Heart right ventricle (tissue), 16 donors: ENCODE results near the gene PDE4DIP. TPM values are rescaled to one million over a fixed set of nuclear protein-coding genes. Genes with fewer than 3 reads are reported as not detected.
"Not testable (repeated sequence)": the region's sequence is repeated elsewhere in the genome, so short reads cannot be mapped to it uniquely, and the experiment has no call there.

ENCODE experiments used
- ATAC-seq, 8 donors: fragments of 200-7000 bp; cut with Tn5 transposase; one replicate each; pipeline ENCODE4 v1.9.1; 2020; ENCODE audit warnings: mild to moderate bottlenecking in 8 of 8, moderate library complexity in 8 of 8, moderate number of reproducible peaks in 1 of 8
- DNase-seq, 2 donors: peaks; one replicate each; pipeline ENCODE4 v3.0.0-alpha.2; 2020
- H3K27ac ChIP-seq, 10 donors: fragments of 200-600 bp; sonication (generic) in 2 of 10; one replicate each; pipeline versions ENCODE4 v1.5.0 to v1.8.0; 2020 to 2022; ENCODE audit warnings: mild to moderate bottlenecking in 3 of 10
- H3K27me3 ChIP-seq, 7 donors: fragments of 200-600 bp; one replicate each; pipeline ENCODE4 v1.8.0; 2021 to 2022; ENCODE audit warnings: mild to moderate bottlenecking in 2 of 7
- H3K36me3 ChIP-seq, 9 donors: fragments of 200-600 bp; sonication (generic) in 1 of 9; one replicate each; pipeline versions ENCODE4 v1.5.0 to v1.8.0; 2020 to 2022; ENCODE audit warnings: mild to moderate bottlenecking in 2 of 9
- H3K4me1 ChIP-seq, 9 donors: fragments of 200-600 bp; sonication (generic) in 1 of 9; one replicate each; pipeline versions ENCODE4 v1.5.0 to v1.8.0; 2020 to 2022; ENCODE audit warnings: mild to moderate bottlenecking in 4 of 9
- H3K4me3 ChIP-seq, 10 donors: fragments of 200-600 bp; sonication (generic) in 2 of 10; one replicate each; pipeline versions ENCODE4 v1.5.0 to v1.8.0; 2020 to 2022; ENCODE audit warnings: mild to moderate bottlenecking in 7 of 10, moderate library complexity in 2 of 10
- H3K9me3 ChIP-seq, 11 donors: fragments of 200-600 bp in 10 of 11; sonication (generic) in 2 of 11; one replicate each; pipeline versions ENCODE4 v1.5.0 to v1.8.0; 2013 to 2022; ENCODE audit warnings: mild to moderate bottlenecking in 2 of 11, control low read depth in 1 of 11, moderate library complexity in 1 of 11
- WGBS, 2 donors: extraction: QIAGEN DNeasy Blood & Tissue Kit; methylation state at CpG; one replicate each; pipeline ENCODE4 v1.1.7; 2013; ENCODE audit warnings: inconsistent platforms in 1 of 2; 5-methylcytosine and 5-hydroxymethylcytosine counted together
- intact Hi-C, 10 donors: fragments of 100-400 bp; cut with DNase I; formaldehyde crosslinking; loops; one replicate each; pipeline versions ENCODE4 v1.11.1 to v1.14.2; 2022
- polyA plus RNA-seq, 2 donors: library from polyadenylated mRNA; stranded (reverse); fragments of 200-250 nt; gene quantifications; one replicate each; pipeline ENCODE4 v1.2.3, GENCODE V29; 2013
- total RNA-seq, 10 donors: library from RNA; stranded (reverse); fragmentation: NEBNext Ultra II Directional in 3 of 10; extraction: Animal tissue kit (Norgen Biotek cat#: 25700) in 3 of 10; gene quantifications; one replicate each; pipeline versions ENCODE4 v1.2.1 to v1.2.4, GENCODE V29; 2021 to 2023
- TF ChIP-seq, protein P1 (sequence below), 9 donors: fragments of 200-600 bp; sonication (generic) in 2 of 9; IDR thresholded peaks; one replicate each; pipeline versions ENCODE4 v1.5.0 to v1.8.0; 2021 to 2022; ENCODE audit warnings: antibody characterized with exemption in 9 of 9, mild to moderate bottlenecking in 5 of 9, moderate library complexity in 1 of 9
- donor health status: Arrhythmogenic right ventricular cardiomyopathy.
- donor health status: ischemic (EF 13 %, LVEDD 7.1; RV severe dilation, severe dysfunction).
- donor health status: healthy with polysubstance abuse.
- donor health status: DM: no; HTN: yes; CAD: no.
- donor health status: DM: no; HTN: no; CAD: no.
- donor health status: ischemic (EF 25% LVEDD 6.9; RV normal size, moderate dysfunction).
- donor health status: ischemic (EF 25% LVEDD 5.7; RV mildly dilated, moderate dysfunction).
- donor health status: healthy.
- donor health status: DM: yes; HTN: yes; CAD: no.
- donor health status: Ischemic cardiomyopathy.
- donor health status: ischemic (EF 35%, LVEDD 5.7; RV mildly dilated, moderate dysfunction).
- donor health status: nonischemic (EF 11% LVEDD 7.7; RV severe dilation, severe dysfunction).
- donor health status: DM: yes; HTN: yes; CAD: no.
- donor health status: PGD.
- donor health status: ischemic (EF 29% LVEDD 5.4; RV normal size, mild dysfunction).
- donor health status: nonischemic (EF 23%, LVEDD 6.1; RV moderate dilation, normal function).

Gene PDE4DIP
- total and polyA plus RNA-seq, 12 donors, result 479 to 2,957 (median 2,581) TPM

DNA sequence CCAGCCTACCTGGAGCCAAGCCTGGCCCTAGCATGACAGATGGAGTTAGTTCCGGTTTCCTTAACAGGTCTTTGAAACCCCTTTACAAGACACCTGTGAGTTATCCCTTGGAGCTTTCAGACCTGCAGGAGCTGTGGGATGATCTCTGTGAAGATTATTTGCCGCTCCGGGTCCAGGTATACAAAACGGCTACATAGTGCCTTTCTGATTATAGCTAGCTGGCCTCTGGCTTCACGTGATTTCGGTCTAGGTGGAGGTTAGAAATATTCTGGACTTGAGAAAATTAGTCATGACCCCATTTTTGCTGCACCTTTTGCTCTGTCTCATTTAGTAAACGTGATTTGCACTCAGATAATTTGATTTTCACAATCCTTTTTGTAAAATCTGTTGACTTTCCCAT, 109.5 kb downstream of the PDE4DIP start:
- DNase-seq, H3K27me3 ChIP-seq, H3K27ac ChIP-seq, H3K36me3 ChIP-seq, ATAC-seq, H3K9me3 ChIP-seq, intact Hi-C loops: not testable (repeated sequence)
- peak overlapping the region in 3 of 10 donors; percentile 55 to 63 (median 62) for H3K4me3 ChIP-seq
- 59 to 63% methylated on average over 6 of the region's 7 CpGs for WGBS, 2 donors
- H3K4me1 ChIP-seq, result peaks cover 0 to 24% (median 5%) of the 10 kb centered on the region in 9 donors

DNA sequence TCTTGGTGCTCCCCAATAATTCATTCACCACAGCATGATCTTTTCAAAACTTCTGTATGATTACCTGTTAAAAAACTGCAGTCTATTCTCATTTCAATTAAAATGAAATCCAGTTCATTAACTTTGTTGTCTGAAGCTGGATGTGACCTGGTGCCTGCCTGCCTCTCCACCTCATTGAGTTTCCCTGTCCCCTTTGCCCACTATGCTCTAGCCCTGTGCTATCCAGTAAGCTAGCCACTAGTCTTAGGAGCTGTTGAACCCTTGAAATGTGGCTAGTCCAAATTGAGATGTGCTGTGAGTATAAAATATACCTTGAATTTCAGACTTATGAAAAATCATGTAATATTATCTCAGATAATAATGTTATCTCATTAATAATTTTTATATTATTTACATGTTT, 114.1 kb downstream of the PDE4DIP start:
- H3K36me3 ChIP-seq, result peaks cover 0 to 19% (median 0%) of the 10 kb centered on the region in 9 donors
- ATAC-seq, H3K27ac ChIP-seq, H3K9me3 ChIP-seq, H3K27me3 ChIP-seq, intact Hi-C loops, H3K4me3 ChIP-seq, DNase-seq: not testable (repeated sequence)
- peaks cover 0 to 14% (median 5%) of the 10 kb centered on the region in 9 donors for H3K4me1 ChIP-seq

DNA sequence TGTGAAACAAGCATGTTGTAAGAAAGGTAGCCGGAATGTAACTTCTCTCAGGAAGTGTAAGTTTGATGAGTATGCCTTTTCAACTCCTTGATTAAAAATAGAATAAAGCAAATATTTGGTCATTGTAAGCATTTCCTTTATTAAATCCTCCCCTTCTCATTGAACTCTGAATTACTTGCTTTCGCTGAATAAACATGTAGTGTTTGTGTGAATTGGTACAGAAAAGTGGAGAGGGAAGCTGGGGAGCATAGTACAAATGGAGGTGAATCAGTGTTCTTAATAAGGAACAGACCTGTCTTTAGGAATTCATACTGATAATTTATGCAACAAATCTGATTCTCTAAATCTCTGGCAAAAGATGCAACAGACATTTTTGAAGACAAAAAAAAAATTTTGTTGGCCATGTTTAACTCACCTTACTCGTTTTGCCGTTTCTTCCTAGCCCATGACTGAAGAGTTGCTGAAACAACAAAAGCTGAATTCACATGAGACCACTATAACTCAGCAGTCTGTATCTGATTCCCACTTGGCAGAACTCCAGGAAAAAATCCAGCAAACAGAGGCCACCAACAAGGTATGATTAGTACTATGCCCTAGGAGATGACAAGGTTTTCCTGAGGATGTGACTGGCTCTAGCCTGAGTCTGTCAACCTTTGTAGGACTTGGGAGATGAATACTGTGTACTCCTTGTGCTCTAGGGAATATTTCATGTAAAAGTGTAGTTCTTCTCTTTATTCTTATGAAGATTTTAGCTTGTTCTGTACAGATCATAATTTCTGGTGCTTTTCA, 116.2 kb downstream of the PDE4DIP start:
- ATAC-seq, result peak in 4 of 8 donors; percentile 6 to 57 (median 38)
- H3K4me1 ChIP-seq, DNase-seq, intact Hi-C loops, H3K27ac ChIP-seq, H3K4me3 ChIP-seq, H3K27me3 ChIP-seq, H3K9me3 ChIP-seq: not testable (repeated sequence)
- H3K36me3 ChIP-seq, result peaks cover 0 to 24% (median 0%) of the 10 kb centered on the region in 9 donors
- WGBS, 2 donors, result 71 to 75% methylated on average over 1 of the region's 4 CpGs

DNA sequence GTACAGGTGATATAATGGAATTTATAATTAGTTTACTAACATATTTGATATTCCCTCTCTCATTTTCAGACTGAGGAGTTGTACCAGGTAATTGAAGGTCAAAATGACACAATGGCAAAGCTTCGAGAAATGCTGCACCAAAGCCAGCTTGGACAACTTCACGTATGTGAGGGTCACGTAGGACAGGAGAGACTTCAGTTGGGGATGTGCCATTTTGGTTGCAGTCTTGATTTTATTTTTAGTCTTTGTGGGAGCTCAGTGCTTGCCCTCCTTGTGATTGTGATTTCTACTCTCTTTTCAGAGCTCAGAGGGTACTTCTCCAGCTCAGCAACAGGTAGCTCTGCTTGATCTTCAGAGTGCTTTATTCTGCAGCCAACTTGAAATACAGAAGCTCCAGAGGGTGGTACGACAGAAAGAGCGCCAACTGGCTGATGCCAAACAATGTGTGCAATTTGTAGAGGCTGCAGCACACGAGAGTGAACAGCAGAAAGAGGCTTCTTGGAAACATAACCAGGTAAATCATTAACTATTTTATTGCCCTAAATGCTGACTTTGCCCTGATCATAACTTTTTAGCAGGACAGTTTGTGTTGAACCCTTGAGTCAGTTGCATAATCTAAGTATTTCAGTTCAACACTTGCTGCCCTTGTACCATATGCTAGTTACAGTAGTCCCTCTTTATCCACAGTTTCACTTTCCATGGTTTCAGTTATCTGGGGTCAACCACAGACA, 118.1 kb downstream of the PDE4DIP start:
- DNase-seq, intact Hi-C loops, H3K4me1 ChIP-seq, H3K27me3 ChIP-seq, H3K9me3 ChIP-seq, H3K4me3 ChIP-seq, H3K27ac ChIP-seq: not testable (repeated sequence)
- ATAC-seq, result peak in 1 of 8 donors; percentile 38
- WGBS, 2 donors, result 56 to 69% methylated on average over 2 to 3 of the region's 6 CpGs
- H3K36me3 ChIP-seq, result peaks cover 0 to 27% (median 0%) of the 10 kb centered on the region in 9 donors

DNA sequence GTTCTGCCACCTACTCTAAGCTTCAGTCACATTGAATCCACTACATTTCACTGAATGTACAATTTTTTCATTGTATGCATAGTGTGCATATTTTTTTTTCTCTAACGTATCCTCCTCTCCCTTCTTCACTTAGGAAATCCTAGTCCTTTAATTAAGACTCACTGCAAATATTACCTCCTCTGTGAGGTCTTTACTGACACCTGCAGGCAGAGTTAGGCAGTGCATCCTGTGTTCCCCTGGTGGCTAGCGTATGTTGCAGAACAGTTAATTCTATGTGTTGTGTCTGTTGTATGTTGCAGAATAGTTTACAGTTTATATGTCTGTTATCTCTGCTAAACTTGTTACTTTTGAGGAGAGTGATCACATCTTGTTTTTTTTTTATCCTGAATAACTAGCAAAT, 121.9 kb downstream of the PDE4DIP start:
- intact Hi-C loops, H3K4me1 ChIP-seq, H3K4me3 ChIP-seq, H3K27ac ChIP-seq, H3K9me3 ChIP-seq, DNase-seq, H3K27me3 ChIP-seq: not testable (repeated sequence)
- 8 to 10% methylated on average over 1 of the region's 2 CpGs for WGBS, 2 donors
- ATAC-seq, result peak in 7 of 8 donors; percentile 47 to 83 (median 71)
- H3K36me3 ChIP-seq, result peaks cover 0 to 45% (median 3%) of the 10 kb centered on the region in 9 donors
- TF ChIP-seq, protein P1, sequence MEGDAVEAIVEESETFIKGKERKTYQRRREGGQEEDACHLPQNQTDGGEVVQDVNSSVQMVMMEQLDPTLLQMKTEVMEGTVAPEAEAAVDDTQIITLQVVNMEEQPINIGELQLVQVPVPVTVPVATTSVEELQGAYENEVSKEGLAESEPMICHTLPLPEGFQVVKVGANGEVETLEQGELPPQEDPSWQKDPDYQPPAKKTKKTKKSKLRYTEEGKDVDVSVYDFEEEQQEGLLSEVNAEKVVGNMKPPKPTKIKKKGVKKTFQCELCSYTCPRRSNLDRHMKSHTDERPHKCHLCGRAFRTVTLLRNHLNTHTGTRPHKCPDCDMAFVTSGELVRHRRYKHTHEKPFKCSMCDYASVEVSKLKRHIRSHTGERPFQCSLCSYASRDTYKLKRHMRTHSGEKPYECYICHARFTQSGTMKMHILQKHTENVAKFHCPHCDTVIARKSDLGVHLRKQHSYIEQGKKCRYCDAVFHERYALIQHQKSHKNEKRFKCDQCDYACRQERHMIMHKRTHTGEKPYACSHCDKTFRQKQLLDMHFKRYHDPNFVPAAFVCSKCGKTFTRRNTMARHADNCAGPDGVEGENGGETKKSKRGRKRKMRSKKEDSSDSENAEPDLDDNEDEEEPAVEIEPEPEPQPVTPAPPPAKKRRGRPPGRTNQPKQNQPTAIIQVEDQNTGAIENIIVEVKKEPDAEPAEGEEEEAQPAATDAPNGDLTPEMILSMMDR (IDR thresholded peaks at IDR 0.05), result peak in 5 of 9 donors; percentile 14 to 25 (median 19)

DNA sequence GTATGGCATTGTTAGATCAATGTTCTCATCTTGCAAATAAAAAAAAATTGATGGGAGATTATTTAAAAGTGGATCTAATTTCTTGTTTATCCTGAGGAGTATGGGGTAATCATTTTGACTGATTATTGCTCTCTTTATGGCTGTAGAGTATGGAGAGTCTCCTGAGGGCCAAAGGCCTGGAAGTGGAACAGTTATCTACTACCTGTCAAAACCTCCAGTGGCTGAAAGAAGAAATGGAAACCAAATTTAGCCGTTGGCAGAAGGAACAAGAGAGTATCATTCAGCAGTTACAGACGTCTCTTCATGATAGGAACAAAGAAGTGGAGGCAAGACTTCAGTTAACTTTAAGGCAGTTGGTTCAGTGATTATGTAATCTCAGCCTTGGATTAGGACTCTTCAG, 123.4 kb downstream of the PDE4DIP start:
- H3K27me3 ChIP-seq, H3K4me1 ChIP-seq, DNase-seq, H3K4me3 ChIP-seq, intact Hi-C loops, H3K9me3 ChIP-seq, H3K27ac ChIP-seq: not testable (repeated sequence)
- WGBS, 2 donors, result no CpG with 5 or more reads among the region's 2 CpGs
- peak in 6 of 8 donors; percentile 31 to 58 (median 42) for ATAC-seq
- H3K36me3 ChIP-seq, result peaks cover 0 to 39% (median 3%) of the 10 kb centered on the region in 9 donors

DNA sequence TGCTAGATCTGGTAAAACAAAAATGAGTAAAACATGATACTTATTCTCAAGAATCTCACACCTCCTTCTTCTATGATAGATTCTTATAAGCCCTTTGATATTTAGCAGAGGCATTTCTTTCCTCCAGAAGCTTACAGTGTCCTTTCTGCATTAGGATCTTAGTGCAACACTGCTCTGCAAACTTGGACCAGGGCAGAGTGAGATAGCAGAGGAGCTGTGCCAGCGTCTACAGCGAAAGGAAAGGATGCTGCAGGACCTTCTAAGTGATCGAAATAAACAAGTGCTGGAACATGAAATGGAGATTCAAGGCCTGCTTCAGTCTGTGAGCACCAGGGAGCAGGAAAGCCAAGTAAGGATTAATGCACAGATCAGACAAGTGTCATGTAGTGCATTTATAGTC, 124.5 kb downstream of the PDE4DIP start:
- DNase-seq, H3K9me3 ChIP-seq, H3K4me3 ChIP-seq, H3K27ac ChIP-seq, H3K4me1 ChIP-seq, intact Hi-C loops, H3K27me3 ChIP-seq: not testable (repeated sequence)
- peak in 3 of 8 donors; percentile 13 to 60 (median 31) for ATAC-seq
- H3K36me3 ChIP-seq, result peaks cover 0 to 39% (median 3%) of the 10 kb centered on the region in 9 donors
- WGBS, 2 donors, result 51 to 81% methylated on average over 3 of the region's 3 CpGs

DNA sequence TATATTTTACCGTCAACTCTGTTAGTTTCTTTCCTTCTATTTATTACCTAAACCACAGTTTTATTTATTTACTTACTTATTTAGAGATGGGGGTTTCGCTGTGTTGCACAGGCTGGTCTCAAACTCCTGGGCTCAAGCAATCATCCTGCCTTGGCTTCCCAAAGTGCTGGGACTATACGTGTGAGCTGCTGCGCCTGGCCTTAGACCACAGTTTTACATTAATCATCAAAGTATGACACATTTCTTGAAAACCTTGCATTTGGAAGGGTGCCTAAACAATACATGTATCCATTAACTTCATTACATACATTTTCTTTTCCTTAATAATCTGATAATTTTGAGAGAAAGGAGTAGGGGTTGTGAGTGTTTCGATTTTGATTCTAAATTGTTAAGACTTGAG, 124.9 kb downstream of the PDE4DIP start:
- H3K27ac ChIP-seq, H3K4me3 ChIP-seq, intact Hi-C loops, H3K9me3 ChIP-seq, H3K4me1 ChIP-seq, DNase-seq, ATAC-seq, H3K27me3 ChIP-seq: not testable (repeated sequence)
- H3K36me3 ChIP-seq, result peaks cover 0 to 34% (median 3%) of the 10 kb centered on the region in 9 donors
- 89 to 90% methylated on average over 2 of the region's 5 CpGs for WGBS, 2 donors

DNA sequence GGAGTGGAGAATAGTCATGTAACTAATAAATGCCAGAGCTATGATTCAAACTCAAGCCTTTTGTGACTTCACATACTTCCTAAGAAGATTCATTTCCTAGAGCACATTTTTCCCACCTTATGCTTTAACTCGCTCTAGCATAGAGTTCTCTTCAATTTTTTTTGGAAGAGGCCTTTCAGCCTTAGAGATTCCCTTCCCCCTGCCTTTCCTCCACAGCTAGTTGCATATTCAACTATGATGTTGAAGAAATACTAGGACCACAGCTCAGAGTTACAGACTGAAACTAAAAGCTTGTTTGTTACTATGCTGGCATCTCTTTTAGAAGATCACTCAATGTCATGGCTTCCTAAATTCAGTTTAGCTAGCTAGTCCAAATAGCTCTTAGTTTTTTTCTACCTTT, 131.2 kb downstream of the PDE4DIP start:
- H3K4me1 ChIP-seq, ATAC-seq, DNase-seq, H3K27me3 ChIP-seq, intact Hi-C loops, H3K9me3 ChIP-seq, H3K4me3 ChIP-seq: not testable (repeated sequence)
- peaks cover 0 to 54% (median 31%) of the 10 kb centered on the region in 9 donors for H3K36me3 ChIP-seq
- peak overlapping the region in 1 of 10 donors; percentile 10 for H3K27ac ChIP-seq
- WGBS, 2 donors, result 83 to 96% methylated on average over 1 of the region's 1 CpG
